Tibial nerve (tissue), 4 donors: ENCODE results near the gene ARAP1.

ENCODE experiments used
- EP300 ChIP-seq, 2 donors: sonication (generic); formaldehyde crosslinking; IDR thresholded peaks; one replicate each; pipeline ENCODE4 v1.6.1; 2017; ENCODE audit warnings: antibody characterized with exemption in 2 of 2, mild to moderate bottlenecking in 1 of 2
- POLR2A ChIP-seq, 2 donors: fragments of 450-650 bp; IDR thresholded peaks; one replicate each; pipeline ENCODE4 v1.6.1; 2017; ENCODE audit warnings: antibody characterized with exemption in 2 of 2, mild to moderate bottlenecking in 2 of 2, moderate library complexity in 2 of 2
- TF ChIP-seq, protein P1 (sequence below), 5 experiments: fragments of 200-600 bp in 3 of 5; fragments of 450-650 bp in 2 of 5; sonication (generic) in 3 of 5; IDR thresholded peaks; one replicate each; pipeline ENCODE4 v1.5.1; 2016 to 2019; ENCODE audit warnings: antibody characterized with exemption in 5 of 5, mild to moderate bottlenecking in 3 of 5, moderate library complexity in 2 of 5

DNA sequence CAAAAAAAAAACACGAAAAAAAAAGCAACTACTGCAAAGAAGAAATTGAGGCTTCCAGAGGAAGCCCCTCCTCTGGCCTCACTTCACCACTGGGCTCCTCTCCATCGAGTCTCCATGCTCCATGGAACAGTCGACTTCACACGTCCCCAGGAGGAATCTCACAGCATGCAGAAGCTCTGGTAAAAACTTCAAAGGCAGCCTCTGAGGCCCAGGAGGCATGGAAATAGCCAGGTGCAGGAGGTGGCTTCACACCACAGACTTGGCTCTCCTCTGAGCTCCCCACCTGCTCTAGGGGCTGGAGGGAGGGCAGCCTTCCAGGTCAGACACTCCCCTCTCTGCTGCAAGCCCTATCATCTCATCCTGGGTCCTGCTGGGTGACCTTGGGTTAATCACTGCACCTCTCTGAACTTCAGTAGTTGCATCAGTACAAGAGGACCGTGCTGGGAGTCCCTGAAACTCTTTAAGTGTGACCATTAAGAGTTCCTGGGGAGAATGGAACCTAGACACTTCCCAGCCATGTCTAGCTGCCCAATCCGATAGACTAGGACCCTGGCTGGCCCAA is 86.2 kb downstream of the ARAP1 start:
- TF ChIP-seq, protein P1, sequence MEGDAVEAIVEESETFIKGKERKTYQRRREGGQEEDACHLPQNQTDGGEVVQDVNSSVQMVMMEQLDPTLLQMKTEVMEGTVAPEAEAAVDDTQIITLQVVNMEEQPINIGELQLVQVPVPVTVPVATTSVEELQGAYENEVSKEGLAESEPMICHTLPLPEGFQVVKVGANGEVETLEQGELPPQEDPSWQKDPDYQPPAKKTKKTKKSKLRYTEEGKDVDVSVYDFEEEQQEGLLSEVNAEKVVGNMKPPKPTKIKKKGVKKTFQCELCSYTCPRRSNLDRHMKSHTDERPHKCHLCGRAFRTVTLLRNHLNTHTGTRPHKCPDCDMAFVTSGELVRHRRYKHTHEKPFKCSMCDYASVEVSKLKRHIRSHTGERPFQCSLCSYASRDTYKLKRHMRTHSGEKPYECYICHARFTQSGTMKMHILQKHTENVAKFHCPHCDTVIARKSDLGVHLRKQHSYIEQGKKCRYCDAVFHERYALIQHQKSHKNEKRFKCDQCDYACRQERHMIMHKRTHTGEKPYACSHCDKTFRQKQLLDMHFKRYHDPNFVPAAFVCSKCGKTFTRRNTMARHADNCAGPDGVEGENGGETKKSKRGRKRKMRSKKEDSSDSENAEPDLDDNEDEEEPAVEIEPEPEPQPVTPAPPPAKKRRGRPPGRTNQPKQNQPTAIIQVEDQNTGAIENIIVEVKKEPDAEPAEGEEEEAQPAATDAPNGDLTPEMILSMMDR (IDR thresholded peaks at IDR 0.05): no peak
- no peak for TF ChIP-seq EP300 (IDR thresholded peaks at IDR 0.05)
- no peak for TF ChIP-seq POLR2A (IDR thresholded peaks at IDR 0.05)
